Measurements from ENCODE around the gene EVI5L.
"Not testable (repeated sequence)": the region's sequence is repeated elsewhere in the genome, so short reads cannot be mapped to it uniquely, and the experiment has no call there.

The EVI5L gene

GRCh38 chr19:7847664-7848063 is 17.6 kb downstream of the EVI5L start:
- DNase-seq: no peak

GRCh38 chr19:7848779-7849457 is 18.9 kb downstream of the EVI5L start:
- DNase-seq: no peak

- DNase-seq: no peak
Observed at GRCh38 chr19:7849631-7849999, 19.6 kb downstream of the EVI5L start.

- no peak for DNase-seq
Observed at GRCh38 chr19:7850000-7850813, 20.2 kb downstream of the EVI5L start.

GRCh38 chr19:7850945-7851622 is 21.1 kb downstream of the EVI5L start:
- DNase-seq: no peak

- no peak for DNase-seq
Observed at GRCh38 chr19:7851623-7852500, 21.8 kb downstream of the EVI5L start.

GRCh38 chr19:7852851-7853769 is 23.1 kb downstream of the EVI5L start:
- peak; percentile 69 to 71 for DNase-seq

GRCh38 chr19:7853770-7854128 is 23.7 kb downstream of the EVI5L start:
- DNase-seq: no peak

GRCh38 chr19:7855426-7856108 is 25.5 kb downstream of the EVI5L start:
- no peak for DNase-seq

GRCh38 chr19:7856109-7856591 is 26.1 kb downstream of the EVI5L start:
- no peak for DNase-seq

- no peak for DNase-seq
Observed at GRCh38 chr19:7856679-7857663, 27.0 kb downstream of the EVI5L start.

- DNase-seq: no peak
Observed at GRCh38 chr19:7857727-7858108, 27.7 kb downstream of the EVI5L start.

- DNase-seq: peak in 1 of 2 donors; percentile 9
Observed at GRCh38 chr19:7858109-7858770, 28.2 kb downstream of the EVI5L start.

- not testable (repeated sequence) for DNase-seq
Observed at GRCh38 chr19:7859087-7859486, 29.1 kb downstream of the EVI5L start.

GRCh38 chr19:7859831-7860713 is 30.1 kb downstream of the EVI5L start:
- no peak for DNase-seq

- no peak for DNase-seq
Observed at GRCh38 chr19:7860714-7861618, 30.9 kb downstream of the EVI5L start.
